ENCODE measurements around the gene CAMK2A.

The CAMK2A gene

DNA sequence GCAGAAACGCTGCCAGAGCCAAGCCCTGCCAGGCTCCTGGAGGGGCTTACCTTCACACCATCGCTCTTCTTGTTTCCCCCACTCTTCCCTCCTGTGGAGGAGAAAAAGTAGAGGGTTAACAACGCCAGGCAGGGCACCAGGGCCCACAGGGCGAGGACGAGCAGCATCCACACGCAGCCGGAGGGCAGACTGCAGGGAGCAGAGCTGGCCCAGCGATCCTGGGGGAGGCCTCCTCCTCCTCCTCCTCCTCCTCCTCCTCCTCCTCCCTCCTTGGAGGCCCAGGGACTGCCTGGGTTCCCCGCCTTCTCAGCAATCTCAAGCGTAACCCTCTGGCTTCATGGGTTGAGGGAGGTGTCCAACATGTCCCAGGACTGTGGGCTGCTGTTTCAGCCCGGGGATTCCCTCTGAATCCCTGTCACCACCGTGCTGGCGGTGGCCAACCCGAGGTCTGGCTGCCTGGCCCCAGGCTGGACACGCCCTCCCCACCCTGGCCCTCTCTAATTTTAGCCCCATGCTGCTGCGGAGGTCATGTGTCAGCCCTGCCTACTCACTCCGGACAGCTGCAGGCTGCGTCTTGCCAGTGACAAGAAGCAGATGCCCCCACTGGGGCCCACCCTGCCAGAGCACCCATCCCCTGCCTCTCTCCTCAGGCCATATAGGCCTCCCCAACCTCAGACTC is 44.3 kb downstream of the CAMK2A start:
- no peak for DNase-seq
- TF ChIP-seq, protein P1, sequence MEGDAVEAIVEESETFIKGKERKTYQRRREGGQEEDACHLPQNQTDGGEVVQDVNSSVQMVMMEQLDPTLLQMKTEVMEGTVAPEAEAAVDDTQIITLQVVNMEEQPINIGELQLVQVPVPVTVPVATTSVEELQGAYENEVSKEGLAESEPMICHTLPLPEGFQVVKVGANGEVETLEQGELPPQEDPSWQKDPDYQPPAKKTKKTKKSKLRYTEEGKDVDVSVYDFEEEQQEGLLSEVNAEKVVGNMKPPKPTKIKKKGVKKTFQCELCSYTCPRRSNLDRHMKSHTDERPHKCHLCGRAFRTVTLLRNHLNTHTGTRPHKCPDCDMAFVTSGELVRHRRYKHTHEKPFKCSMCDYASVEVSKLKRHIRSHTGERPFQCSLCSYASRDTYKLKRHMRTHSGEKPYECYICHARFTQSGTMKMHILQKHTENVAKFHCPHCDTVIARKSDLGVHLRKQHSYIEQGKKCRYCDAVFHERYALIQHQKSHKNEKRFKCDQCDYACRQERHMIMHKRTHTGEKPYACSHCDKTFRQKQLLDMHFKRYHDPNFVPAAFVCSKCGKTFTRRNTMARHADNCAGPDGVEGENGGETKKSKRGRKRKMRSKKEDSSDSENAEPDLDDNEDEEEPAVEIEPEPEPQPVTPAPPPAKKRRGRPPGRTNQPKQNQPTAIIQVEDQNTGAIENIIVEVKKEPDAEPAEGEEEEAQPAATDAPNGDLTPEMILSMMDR (IDR thresholded peaks at IDR 0.05; ENCODE audit: low read depth, low read length) = no peak
- H3K27me3 ChIP-seq (ENCODE audit: insufficient read depth, low read depth, severe bottlenecking) = no peaks in the 10 kb centered on the region

DNA sequence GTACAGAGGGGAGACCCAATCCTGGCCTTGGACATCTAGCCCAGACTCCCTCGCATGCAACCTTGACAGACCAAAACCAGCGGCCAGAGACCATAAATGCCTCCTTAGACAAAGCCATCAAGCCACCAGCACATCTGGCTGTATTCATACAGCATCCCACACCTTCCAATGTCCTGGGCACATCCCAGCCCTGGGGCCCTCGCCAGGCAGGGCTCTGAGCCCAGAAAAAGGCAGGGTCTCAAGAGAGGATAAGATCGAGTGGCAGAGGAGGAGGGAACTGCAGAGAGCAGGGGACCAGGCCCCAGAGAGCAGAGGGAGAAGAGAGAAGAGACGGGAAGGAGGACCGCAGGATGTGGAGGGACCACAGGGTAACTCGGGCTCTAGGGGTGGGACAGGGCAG is 45.4 kb downstream of the CAMK2A start:
- Histone ChIP-seq H3K27me3 (ENCODE audit: insufficient read depth, low read depth, severe bottlenecking) (no peaks in the 10 kb centered on the region), H3K27ac (no peak overlapping the region), H3K9me3 (ENCODE audit: severe bottlenecking) (no peaks in the 10 kb centered on the region), H3K36me3 (no peaks in the 10 kb centered on the region), H3K4me3 (ENCODE audit: low read depth, low read length) (no peak overlapping the region)
- DNase-seq = no peak
- TF ChIP-seq, protein P1 (IDR thresholded peaks at IDR 0.05; ENCODE audit: low read depth, low read length) = no peak

More for the DNA sequence above, 44.3 kb downstream of the CAMK2A start:
- Histone ChIP-seq H3K27ac (no peak overlapping the region), H3K36me3 (no peaks in the 10 kb centered on the region), H3K9me3 (ENCODE audit: severe bottlenecking) (no peaks in the 10 kb centered on the region), H3K4me3 (ENCODE audit: low read depth, low read length) (no peak overlapping the region)

DNA sequence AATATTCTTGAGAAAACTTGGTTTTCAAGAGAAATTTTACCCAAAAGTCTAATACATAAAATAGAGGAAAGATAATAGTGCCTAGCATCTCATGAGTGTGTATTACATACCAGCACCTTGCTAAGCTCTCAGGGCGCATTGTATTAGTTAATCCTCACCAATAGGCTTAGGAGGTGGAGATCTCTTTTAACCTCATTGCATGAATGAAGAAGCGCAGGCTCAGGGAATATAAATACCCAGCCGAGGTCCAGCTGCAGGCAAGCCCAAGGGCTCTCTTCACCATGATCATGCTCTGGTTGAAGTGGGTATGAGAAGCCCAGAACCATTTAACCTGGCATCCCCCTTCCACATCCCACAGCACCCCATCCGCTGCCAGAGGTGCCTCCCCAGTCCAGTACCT is 46.0 kb downstream of the CAMK2A start:
- Histone ChIP-seq H3K27me3 (ENCODE audit: insufficient read depth, low read depth, severe bottlenecking) (no peaks in the 10 kb centered on the region), H3K36me3 (no peaks in the 10 kb centered on the region), H3K4me3 (ENCODE audit: low read depth, low read length) (no peak overlapping the region), H3K27ac (no peak overlapping the region), H3K9me3 (ENCODE audit: severe bottlenecking) (no peaks in the 10 kb centered on the region)
- TF ChIP-seq, protein P1 (IDR thresholded peaks at IDR 0.05; ENCODE audit: low read depth, low read length) = no peak
- peak; percentile 56 for DNase-seq

DNA sequence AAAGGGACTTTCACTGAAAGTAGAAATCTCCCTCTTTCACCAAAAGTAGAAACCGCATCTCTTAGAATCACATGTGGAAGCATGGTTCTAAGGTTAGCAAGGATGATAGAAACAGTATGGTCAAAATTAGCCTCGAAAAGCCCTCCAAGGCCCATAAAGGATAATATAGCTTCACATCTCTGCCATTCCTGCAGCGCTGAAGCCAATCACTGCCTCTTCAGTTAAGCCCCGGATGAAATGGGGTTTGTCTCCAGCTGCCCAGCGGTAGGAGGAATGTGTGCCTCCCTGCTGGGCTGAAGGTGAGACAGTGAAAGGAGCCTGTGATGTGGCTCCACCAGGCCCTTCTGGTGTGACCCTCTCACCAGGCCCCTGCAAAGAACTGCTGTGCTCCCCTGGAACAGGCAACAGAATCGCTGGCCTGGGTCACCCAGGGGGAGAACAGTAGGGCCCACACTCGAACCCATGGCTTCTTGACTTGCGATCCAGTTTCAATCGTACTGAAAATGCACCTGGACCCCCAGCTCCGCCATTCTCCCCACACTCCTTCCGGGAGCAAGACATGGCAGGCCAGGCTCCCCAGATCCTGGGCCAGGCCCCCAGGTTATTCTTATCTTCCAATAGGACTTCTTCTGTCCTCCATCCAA is 47.2 kb downstream of the CAMK2A start:
- no peak overlapping the region for H3K4me3 ChIP-seq (ENCODE audit: low read depth, low read length)
- TF ChIP-seq, protein P1 (IDR thresholded peaks at IDR 0.05; ENCODE audit: low read depth, low read length) = no peak
- DNase-seq = no peak
- H3K27me3 ChIP-seq (ENCODE audit: insufficient read depth, low read depth, severe bottlenecking) = no peaks in the 10 kb centered on the region
- H3K27ac ChIP-seq = no peak overlapping the region
- no peaks in the 10 kb centered on the region for H3K36me3 ChIP-seq
- H3K9me3 ChIP-seq (ENCODE audit: severe bottlenecking) = no peaks in the 10 kb centered on the region

DNA sequence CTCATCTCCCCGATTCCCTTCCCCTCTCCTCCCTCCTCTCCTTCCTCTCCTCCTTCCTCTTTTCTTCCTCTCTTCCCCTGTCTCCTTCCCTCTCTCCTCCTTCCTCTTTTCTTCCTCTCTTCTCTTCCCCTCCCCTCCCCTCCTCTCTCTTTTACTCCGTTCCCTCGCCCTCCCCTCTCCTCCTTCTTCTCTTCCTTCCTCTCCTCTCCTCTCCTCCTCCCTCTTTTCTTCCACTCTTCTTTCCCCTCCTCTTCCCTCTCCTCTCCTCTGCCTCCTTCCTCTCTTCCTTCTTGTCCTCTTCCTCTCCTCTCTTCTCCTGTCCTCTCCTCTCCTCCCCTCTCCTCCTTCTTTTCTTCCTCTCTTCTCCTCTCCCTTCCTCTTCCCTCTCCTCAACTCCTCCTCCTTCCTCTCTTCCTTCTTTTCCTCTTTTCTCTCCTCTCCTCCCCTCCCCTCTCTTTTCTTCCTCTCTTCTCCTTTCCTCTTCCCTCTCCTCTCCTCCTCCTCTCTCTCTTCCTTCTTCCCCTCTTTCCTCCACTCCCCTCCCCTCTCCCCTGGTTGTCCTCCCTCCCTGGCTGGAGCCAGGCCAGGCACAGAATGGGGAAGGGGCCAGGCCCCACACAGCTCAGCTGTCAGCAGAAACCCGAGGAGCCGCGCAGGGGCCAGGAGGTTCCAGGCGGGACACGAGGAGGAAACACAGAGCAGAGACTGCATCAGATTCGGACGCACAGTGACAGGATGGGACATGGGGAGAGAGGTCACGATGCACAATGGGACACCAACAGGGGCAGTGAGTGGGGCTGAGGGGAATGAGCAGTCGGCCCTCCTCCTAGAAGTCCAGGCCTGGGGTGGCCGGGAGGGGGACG is 48.0 kb downstream of the CAMK2A start:
- no peak for DNase-seq
- H3K4me3 ChIP-seq (ENCODE audit: low read depth, low read length) = no peak overlapping the region
- H3K9me3 ChIP-seq (ENCODE audit: severe bottlenecking) = no peaks in the 10 kb centered on the region
- H3K36me3 ChIP-seq = no peaks in the 10 kb centered on the region
- TF ChIP-seq, protein P1 (IDR thresholded peaks at IDR 0.05; ENCODE audit: low read depth, low read length) = no peak
- H3K27ac ChIP-seq = no peak overlapping the region
- no peaks in the 10 kb centered on the region for H3K27me3 ChIP-seq (ENCODE audit: insufficient read depth, low read depth, severe bottlenecking)

Measured in WERI-Rb-1 (cell line).